ENCODE measurements around the gene TAB2.

DNA sequence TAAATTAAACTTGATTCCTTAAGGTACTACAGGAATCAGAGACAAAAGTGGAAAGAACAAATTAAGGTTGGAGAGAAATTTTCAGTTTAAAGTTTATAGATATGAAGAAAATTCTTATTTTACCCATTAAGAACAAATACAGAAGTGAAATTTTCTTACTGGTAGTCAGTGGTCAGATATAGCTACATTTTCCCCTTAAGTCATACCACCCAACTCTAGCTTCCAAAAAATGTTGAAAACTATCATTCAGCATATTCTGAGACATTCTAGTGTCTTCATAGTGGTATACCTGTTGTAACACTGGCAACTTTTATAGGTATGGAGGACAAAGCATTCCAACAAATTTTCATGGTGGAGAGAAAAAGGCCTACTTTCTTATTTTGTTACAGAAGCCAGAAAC is 67.0 kb downstream of the TAB2 start:
- TF ChIP-seq POLR2AphosphoS5 (IDR thresholded peaks at IDR 0.05; ENCODE audit: low read depth): no peak
- TF ChIP-seq CTCF (conservative IDR thresholded peaks at IDR 0.05; ENCODE audit: low read depth in 2 of 2): no peak
- TF ChIP-seq, protein P1, sequence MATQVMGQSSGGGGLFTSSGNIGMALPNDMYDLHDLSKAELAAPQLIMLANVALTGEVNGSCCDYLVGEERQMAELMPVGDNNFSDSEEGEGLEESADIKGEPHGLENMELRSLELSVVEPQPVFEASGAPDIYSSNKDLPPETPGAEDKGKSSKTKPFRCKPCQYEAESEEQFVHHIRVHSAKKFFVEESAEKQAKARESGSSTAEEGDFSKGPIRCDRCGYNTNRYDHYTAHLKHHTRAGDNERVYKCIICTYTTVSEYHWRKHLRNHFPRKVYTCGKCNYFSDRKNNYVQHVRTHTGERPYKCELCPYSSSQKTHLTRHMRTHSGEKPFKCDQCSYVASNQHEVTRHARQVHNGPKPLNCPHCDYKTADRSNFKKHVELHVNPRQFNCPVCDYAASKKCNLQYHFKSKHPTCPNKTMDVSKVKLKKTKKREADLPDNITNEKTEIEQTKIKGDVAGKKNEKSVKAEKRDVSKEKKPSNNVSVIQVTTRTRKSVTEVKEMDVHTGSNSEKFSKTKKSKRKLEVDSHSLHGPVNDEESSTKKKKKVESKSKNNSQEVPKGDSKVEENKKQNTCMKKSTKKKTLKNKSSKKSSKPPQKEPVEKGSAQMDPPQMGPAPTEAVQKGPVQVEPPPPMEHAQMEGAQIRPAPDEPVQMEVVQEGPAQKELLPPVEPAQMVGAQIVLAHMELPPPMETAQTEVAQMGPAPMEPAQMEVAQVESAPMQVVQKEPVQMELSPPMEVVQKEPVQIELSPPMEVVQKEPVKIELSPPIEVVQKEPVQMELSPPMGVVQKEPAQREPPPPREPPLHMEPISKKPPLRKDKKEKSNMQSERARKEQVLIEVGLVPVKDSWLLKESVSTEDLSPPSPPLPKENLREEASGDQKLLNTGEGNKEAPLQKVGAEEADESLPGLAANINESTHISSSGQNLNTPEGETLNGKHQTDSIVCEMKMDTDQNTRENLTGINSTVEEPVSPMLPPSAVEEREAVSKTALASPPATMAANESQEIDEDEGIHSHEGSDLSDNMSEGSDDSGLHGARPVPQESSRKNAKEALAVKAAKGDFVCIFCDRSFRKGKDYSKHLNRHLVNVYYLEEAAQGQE (IDR thresholded peaks at IDR 0.05; ENCODE audit: unreplicated experiment): no peak
- no peak for TF ChIP-seq NANOG (IDR thresholded peaks at IDR 0.05; ENCODE audit: borderline replicate concordance)
